SK-N-SH treated with all-trans-retinoic acid at 6 μM for 48 hours (cell line): ENCODE data around the gene WNK2.

Experiments used
- ATAC-seq: fragments of 200-7000 bp; cut with Tn5 transposase; 3 replicates; pipeline ENCODE4 v1.9.1; 2020; ENCODE audit warnings: mild to moderate bottlenecking, moderate library complexity
- ARNTL ChIP-seq: fragments of 450-650 bp; formaldehyde crosslinking; IDR thresholded peaks from 2 replicates; pipeline ENCODE4 v1.5.0; 2020; ENCODE audit warnings: low read depth, mild to moderate bottlenecking, moderate library complexity, borderline replicate concordance
- BACH2 ChIP-seq: fragments of 250-450 bp; sonication (Bioruptor Pico); IDR thresholded peaks from 2 replicates; pipeline ENCODE4 v1.9.0; 2021; ENCODE audit warnings: mild to moderate bottlenecking, borderline replicate concordance
- CSDC2 ChIP-seq: fragments of 250-450 bp; sonication (Bioruptor Pico); IDR thresholded peaks from 2 replicates; pipeline ENCODE4 v1.5.0; 2020; ENCODE audit warnings: mild to moderate bottlenecking, moderate library complexity
- CSRNP3 ChIP-seq: fragments of 250-450 bp; sonication (Bioruptor Pico); IDR thresholded peaks from 2 replicates; pipeline ENCODE4 v1.5.1; 2021; ENCODE audit warnings: mild to moderate bottlenecking, moderate library complexity
- ESRRG ChIP-seq: fragments of 250-450 bp; sonication (Bioruptor Pico); IDR thresholded peaks from 2 replicates; pipeline ENCODE4 v1.6.1; 2021; ENCODE audit warnings: mild to moderate bottlenecking
- ISL1 ChIP-seq: fragments of 250-450 bp; sonication (Bioruptor Pico); IDR thresholded peaks from 2 replicates; pipeline ENCODE4 v2.1.2; 2022; ENCODE audit warnings: mild to moderate bottlenecking, moderate library complexity
- OSR1 ChIP-seq: fragments of 250-450 bp; sonication (Bioruptor Pico); IDR thresholded peaks from 2 replicates; pipeline ENCODE4 v1.8.0; 2022; ENCODE audit warnings: moderate library complexity, mild to moderate bottlenecking, inconsistent platforms
- PATZ1 ChIP-seq: fragments of 250-450 bp; sonication (Bioruptor Pico); IDR thresholded peaks from 2 replicates; pipeline ENCODE4 v1.8.0; 2020; ENCODE audit warnings: mild to moderate bottlenecking, moderate library complexity, borderline replicate concordance
- POU6F1 ChIP-seq: fragments of 250-450 bp; sonication (Bioruptor Pico); IDR thresholded peaks from 2 replicates; pipeline ENCODE4 v1.8.0; 2021; ENCODE audit warnings: low read depth, mild to moderate bottlenecking, moderate library complexity, borderline replicate concordance
- PPARA ChIP-seq: fragments of 250-450 bp; sonication (Bioruptor Pico); IDR thresholded peaks from 2 replicates; pipeline ENCODE4 v1.5.0; 2020; ENCODE audit warnings: mild to moderate bottlenecking, borderline replicate concordance
- SNAI2 ChIP-seq: fragments of 250-450 bp; sonication (Bioruptor Pico); IDR thresholded peaks from 2 replicates; pipeline ENCODE4 v1.5.0; 2020; ENCODE audit warnings: mild to moderate bottlenecking, moderate library complexity
- TCF4 ChIP-seq: fragments of 250-450 bp; sonication (Bioruptor Pico); IDR thresholded peaks from 2 replicates; pipeline ENCODE4 v1.8.0; 2021; ENCODE audit warnings: mild to moderate bottlenecking, moderate library complexity, borderline replicate concordance
- ZC3H10 ChIP-seq: fragments of 250-450 bp; sonication (Bioruptor Pico); IDR thresholded peaks from 2 replicates; pipeline ENCODE4 v1.5.1; 2021; ENCODE audit warnings: mild to moderate bottlenecking, moderate library complexity
- ZFP3 ChIP-seq: fragments of 250-450 bp; sonication (Bioruptor Pico); IDR thresholded peaks from 2 replicates; pipeline ENCODE4 v1.5.0; 2020; ENCODE audit warnings: mild to moderate bottlenecking, moderate library complexity
- ZFP30 ChIP-seq: fragments of 450-650 bp; formaldehyde crosslinking; IDR thresholded peaks from 2 replicates; pipeline ENCODE4 v1.5.0; 2022; ENCODE audit warnings: mild to moderate bottlenecking, moderate library complexity
- ZNF565 ChIP-seq: fragments of 450-650 bp; formaldehyde crosslinking; conservative IDR thresholded peaks from 2 replicates; pipeline ENCODE4 v1.5.0; 2020; ENCODE audit warnings: low read depth, mild to moderate bottlenecking, moderate library complexity
- ZNF70 ChIP-seq: fragments of 450-650 bp; formaldehyde crosslinking; IDR thresholded peaks from 2 replicates; pipeline ENCODE4 v1.5.0; 2020; ENCODE audit warnings: mild to moderate bottlenecking, moderate library complexity
- ZNF8 ChIP-seq: fragments of 450-650 bp; formaldehyde crosslinking; IDR thresholded peaks from 2 replicates; pipeline ENCODE4 v1.5.0; 2020; ENCODE audit warnings: mild to moderate bottlenecking, moderate library complexity
- TF ChIP-seq, protein P1 (sequence below): fragments of 250-450 bp; sonication (Bioruptor Pico); IDR thresholded peaks from 2 replicates; pipeline ENCODE4 v1.5.1; 2020; ENCODE audit warnings: low read depth, mild to moderate bottlenecking, moderate library complexity

WNK2 gene

DNA sequence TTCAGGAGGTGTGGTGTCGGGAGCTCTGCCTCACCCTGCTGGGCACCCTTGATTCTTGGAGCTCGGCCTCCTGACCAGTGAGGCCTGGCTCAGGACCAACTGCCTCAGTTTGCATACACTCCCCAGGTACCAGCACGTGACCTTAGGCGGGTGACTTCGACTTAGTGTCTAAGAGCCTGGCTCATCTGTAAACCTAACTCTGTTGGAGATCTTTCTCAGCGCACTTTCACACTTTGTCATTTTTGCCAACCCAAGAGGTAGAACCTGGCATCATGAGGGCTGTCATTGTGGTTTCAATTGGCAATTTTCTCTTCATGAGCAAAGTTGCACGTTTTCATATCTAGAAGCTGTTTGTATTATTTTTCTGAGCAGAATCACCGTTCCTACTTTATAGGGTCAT lies 13.4 kb upstream of the WNK2 start:
- ATAC-seq = no peak

DNA sequence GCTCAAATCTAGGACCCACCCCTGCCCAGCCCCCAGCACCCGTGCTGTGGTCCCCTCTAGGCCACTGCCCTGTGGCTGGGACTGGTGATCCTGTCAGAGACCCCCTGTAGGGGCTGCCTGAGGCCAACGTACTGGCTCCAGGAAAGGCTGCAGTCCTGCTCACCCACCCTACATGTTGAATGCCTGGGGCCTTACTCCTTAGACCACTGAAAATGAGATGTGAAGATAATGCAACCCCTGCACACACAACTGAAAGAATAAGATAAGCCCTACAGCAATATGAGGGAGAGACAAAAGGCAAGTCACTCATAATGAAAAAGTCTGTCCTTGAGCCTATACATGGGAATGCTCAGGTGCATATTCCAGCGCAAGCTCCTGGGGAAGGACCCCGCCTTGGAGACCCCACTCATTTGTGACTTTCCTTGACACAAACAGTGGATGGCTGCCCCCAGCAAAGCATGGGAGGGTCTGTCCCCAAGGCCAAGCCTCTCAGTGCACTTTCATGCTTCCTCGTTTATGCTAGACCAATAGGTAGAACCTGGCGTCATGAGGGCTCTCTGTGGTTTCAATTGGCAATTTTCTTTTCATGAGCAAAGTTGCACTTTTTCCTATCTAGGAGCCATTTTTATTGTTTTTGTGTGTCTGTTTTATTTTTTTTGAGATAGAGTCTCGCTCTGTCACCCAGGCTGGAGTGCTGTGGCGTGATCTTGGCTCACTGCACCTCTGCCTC lies 12.5 kb upstream of the WNK2 start:
- no peak for ATAC-seq
- TF ChIP-seq ZFP3 (CRISPR knock-in tag) (no peak), SNAI2 (no peak), ARNTL (no peak), ZNF8 (CRISPR knock-in tag) (no peak), POU6F1 (CRISPR knock-in tag) (no peak), ZC3H10 (CRISPR knock-in tag) (no peak), OSR1 (CRISPR knock-in tag) (no peak), CSRNP3 (CRISPR knock-in tag) (no peak), ZNF565 (CRISPR knock-in tag) (no peak), PATZ1 (no peak), PPARA (no peak), TCF4 (CRISPR knock-in tag) (no peak), BACH2 (CRISPR knock-in tag) (no peak), ISL1 (CRISPR knock-in tag) (no peak), CSDC2 (CRISPR knock-in tag) (no peak), ESRRG (CRISPR knock-in tag) (no peak)
- TF ChIP-seq, protein P1, sequence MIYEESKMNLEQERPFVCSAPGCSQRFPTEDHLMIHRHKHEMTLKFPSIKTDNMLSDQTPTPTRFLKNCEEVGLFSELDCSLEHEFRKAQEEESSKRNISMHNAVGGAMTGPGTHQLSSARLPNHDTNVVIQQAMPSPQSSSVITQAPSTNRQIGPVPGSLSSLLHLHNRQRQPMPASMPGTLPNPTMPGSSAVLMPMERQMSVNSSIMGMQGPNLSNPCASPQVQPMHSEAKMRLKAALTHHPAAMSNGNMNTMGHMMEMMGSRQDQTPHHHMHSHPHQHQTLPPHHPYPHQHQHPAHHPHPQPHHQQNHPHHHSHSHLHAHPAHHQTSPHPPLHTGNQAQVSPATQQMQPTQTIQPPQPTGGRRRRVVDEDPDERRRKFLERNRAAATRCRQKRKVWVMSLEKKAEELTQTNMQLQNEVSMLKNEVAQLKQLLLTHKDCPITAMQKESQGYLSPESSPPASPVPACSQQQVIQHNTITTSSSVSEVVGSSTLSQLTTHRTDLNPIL (CRISPR knock-in tag) = no peak

More for the DNA sequence above, 13.4 kb upstream of the WNK2 start:
- TF ChIP-seq BACH2 (CRISPR knock-in tag) = no peak
- TF ChIP-seq POU6F1 (CRISPR knock-in tag) = no peak
- TF ChIP-seq PATZ1 = no peak
- no peak for TF ChIP-seq ZNF70 (CRISPR knock-in tag)

DNA sequence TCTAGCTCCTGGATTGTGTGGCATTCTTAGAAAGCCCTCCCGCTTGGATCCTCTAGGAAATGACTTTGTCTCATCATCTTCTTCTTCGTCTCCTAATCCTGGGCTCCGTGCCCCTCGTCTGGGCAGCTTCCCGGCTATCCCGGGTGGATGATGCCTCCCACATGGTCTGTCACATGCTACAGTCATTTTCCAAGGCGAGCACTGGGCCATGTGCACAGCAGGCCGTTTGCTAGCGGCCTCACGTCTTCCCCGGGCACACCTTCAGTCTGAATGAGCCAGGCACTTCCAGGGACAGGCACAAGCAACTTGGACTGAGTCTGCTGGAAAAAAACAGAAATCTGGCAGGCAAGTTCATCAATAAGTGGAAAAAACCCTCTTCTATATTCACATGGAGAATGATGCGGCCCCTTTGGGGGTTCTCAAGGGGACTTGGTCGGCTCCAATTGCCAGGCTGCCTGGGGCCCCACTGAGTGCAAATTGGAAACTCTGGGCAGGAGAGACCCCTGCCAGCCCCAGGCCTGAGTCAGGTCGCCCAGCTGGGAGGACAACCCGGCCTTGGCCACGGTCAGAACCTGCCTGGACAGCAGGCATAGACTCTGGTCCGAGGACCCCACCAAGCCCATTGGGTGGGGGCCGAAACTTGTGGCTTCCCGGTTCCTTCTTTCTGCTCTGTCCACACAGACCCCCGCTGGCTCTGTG lies 11.1 kb upstream of the WNK2 start:
- no peak for ATAC-seq
- no peak for TF ChIP-seq ZFP30 (CRISPR knock-in tag)
- TF ChIP-seq, protein P1 (CRISPR knock-in tag) = no peak
